NCI-H1092 treated with DMSO at 0.1 percent for 48 hours (cell line): ENCODE data around the gene SHC3.

Experiments
- DNase-seq: peaks from one replicate; lab custom pipeline; 2025; lab: John Stamatoyannopoulos, UW

The SHC3 gene

GRCh38 chr9:88983865-88984542, 194.6 kb downstream of the SHC3 start:
- no peak for DNase-seq

DNA sequence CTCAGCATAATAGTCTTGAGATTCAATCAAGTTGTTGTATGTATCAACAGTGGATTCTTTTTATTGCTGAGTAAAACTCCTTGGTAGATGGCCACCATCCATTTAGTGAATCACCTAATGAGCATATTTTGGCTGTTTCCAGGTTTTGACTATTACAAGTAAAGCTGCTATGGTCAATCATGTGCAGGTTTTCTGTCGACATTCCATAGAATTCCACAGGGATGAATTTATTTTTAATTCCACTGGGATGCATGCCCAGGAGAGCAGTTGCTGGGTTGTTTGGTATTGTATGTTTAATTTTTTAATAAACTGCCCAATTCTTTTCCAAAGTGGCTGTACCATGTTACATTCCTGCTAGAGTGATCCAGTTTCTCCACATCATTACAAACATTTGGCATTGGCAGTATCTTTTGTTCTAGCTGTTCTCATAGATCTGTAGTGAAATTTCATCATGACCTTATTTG, 197.8 kb downstream of the SHC3 start:
- no peak for DNase-seq

DNA sequence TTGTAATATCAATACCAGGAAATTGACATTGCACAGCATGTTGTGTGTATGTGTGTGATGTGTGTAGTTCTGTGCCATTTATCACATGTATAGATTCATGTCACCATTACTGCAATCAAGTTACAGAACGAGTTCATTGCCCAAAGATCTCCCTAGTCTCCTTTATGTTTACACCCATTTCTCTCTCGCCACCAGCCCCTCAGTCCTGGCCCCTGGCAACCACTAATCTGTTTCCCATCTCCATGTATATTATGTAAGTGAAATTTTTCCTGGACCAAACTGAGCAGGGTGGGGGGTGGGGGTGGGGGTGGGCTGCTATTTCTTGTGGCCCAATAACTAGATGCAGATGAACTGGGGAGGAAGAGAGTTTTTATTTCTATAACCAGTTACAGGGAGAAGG, 198.8 kb downstream of the SHC3 start:
- no peak for DNase-seq

DNA sequence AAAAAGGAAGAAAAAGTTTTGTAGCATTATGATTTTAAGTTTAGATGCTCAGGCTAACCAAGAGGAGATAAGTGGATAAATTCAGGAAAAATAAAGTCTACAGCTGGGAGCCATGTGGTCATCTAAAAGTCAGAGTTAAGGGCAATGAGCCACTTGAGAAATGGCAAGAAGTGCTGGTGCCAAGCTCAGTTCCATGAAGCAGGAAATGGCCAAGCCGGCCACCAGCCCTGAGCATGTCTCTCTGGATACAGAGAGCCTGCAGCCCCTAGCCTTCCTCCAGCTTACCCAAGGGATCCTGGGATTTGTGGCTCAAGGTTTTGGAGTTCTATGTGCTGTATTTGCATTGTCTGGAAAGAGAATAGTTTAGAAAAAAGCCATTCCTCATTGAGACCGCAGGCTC, 199.6 kb downstream of the SHC3 start:
- DNase-seq: no peak

DNA sequence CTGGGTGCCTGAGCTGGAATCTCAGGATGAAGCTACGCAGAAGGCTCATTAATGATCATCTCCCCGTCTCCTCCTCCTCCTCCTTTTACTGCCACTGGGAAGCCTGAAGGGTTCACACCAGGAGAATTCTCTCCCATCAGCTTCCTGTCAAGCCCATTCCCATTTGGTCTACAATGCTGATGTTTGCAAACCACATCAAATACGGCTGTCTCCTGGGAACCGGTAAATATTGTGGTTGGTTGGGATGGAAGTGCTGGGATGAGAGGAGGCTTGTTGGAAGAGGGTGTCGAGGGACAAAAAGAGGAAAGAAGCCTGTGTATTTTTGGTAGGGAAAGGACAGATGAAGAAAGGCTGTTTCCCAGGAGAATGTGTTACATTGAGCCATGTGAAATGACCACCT, 200.6 kb downstream of the SHC3 start:
- no peak for DNase-seq

DNA sequence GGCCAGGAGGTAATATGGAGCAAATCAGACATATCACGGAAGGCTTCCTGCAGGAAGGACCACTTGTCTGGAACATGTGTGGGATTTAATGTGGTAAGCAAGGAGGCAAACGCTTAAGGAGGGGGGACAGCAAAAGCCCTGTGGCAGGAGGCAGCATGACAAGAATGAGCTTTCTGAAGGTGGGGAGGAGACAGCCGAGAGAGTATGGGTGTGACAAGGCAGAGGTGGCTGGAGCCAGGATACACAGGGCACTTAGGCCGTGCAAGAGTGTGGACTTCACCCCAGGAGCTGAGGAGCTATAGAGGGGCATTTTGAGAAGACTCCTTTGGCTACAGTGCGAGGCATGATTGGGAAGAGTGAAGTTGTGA, 201.7 kb downstream of the SHC3 start:
- DNase-seq: no peak

DNA sequence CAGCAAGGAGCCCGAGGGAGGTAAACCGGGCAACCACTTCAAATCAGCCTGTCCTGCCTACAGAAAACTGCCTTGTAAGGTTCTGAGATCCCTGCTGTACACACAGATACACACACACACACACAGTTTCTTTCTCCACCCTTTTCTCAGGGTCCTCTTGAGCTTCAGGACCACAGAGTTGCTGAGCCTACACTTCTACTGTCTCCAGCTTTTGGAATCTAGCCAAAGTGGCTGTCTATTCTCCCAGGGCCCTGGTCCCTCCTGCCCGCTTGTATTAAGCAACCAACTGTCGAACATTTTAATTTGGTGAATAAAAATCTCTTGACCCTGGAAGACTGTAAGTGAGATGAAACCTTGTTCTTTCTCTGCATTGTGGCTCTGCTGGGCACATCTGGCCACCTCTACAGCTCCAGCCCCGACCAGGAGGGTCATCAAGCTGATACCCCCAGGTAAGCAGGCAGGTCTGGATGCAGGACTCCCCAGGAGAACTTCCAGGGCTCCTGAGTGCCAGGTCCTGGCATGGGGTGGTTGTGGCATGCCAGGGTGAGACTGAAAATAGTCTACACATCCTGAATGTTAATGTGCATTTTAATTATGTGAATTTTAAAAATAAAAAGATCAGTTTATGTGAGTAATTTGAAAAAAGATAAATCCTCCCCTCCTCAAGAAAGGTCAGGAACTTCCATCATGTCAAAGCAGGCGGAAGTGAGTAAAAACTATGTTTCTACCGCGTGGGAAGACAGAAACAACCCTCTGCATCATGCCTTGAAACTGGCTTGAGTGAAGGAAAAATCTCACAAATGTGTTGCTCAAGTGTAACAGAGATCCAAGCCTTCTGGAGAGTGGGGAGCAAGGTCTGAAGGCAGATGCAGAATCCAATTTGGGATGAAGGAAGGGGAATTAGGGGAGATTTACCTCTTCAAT, 202.4 kb downstream of the SHC3 start:
- DNase-seq: no peak

- no peak for DNase-seq
Observed at GRCh38 chr9:88974641-88975040, 204.0 kb downstream of the SHC3 start.

DNA sequence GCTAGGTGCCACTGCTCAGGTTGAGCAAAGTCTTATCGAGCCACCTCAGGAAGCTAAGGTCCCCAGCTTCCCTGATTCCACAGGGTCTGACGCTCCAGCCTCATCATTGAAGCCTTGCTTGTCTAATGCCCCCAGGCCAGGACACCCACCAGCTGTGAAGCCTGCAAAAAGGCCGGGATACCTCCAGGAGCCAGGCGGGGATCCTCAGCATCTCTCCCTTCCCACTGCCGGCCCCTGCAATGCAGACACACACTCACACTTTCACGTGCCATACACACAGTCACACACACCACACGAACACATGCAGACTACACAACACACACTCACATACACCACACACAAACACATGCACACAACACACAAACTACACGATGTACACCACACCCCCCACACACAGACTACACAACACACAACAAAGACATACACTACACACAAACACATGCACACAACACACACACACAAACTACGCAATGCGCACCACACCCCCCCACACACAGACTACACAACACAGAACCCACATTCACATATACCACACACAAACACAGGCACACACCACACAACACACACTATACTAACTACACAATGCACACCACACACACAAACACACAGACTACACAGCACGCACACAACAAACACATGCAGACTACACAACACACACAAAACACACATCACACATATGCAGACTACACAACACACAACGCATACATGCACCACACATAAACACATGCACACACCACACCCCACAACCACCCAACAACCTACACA, 205.2 kb downstream of the SHC3 start:
- DNase-seq: no peak

GRCh38 chr9:88972401-88972800, 206.2 kb downstream of the SHC3 start:
- DNase-seq: no peak

GRCh38 chr9:88971131-88971960, 207.3 kb downstream of the SHC3 start:
- no peak for DNase-seq

DNA sequence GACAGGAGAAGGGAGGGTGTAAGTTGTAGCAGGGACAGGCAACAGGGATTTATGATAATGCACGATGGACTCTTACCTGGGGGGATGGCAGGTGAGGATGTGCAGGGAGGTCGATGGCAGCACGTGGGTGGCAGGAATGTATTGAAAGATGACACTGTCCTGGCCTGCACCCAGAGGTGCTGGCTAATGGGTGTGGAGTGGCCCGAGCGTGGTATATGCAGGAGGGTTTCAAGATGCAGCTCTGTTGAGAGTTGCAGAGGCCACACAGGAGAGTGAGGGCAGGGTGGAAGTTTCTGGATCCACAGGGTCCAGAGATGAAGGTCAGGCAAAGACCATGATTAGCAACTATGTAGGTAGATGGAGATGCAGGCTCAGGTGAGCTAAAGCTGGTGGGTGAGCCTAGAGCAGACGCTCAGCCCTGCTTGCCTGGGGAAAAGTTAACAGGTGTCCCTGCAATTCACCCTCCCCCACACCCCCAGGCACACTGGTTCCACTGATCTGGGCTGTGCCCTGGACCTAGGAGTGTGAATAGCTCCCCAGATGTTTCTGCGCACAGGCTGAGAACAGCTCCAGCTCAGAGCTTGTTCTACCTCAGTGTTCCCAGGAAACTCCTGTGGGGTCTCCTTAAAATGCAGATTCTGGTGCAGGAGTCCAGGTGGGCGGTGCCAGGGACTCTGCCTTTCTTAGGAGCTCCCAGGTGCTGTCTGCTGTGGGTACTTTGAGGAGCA, 208.8 kb downstream of the SHC3 start:
- DNase-seq: no peak

DNA sequence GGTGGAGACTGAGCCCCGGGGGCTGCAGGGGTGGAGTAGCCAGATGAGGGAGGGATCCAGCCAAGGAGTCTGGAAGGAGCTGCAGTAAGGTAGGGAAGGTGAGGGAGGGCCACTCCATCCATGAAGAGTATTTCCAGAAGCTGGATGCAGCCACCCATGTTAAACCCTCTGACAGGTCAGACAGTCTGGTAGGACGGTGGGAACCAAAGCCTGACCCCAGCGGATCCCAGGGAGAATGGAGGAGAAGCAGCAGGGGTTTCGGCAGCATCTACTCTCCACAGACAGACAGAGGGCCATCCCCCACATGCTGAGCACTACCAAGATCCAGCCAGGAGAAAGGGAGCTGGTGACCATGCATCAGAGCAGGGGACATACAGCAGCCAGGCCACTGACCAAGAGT, 209.8 kb downstream of the SHC3 start:
- DNase-seq: no peak

DNA sequence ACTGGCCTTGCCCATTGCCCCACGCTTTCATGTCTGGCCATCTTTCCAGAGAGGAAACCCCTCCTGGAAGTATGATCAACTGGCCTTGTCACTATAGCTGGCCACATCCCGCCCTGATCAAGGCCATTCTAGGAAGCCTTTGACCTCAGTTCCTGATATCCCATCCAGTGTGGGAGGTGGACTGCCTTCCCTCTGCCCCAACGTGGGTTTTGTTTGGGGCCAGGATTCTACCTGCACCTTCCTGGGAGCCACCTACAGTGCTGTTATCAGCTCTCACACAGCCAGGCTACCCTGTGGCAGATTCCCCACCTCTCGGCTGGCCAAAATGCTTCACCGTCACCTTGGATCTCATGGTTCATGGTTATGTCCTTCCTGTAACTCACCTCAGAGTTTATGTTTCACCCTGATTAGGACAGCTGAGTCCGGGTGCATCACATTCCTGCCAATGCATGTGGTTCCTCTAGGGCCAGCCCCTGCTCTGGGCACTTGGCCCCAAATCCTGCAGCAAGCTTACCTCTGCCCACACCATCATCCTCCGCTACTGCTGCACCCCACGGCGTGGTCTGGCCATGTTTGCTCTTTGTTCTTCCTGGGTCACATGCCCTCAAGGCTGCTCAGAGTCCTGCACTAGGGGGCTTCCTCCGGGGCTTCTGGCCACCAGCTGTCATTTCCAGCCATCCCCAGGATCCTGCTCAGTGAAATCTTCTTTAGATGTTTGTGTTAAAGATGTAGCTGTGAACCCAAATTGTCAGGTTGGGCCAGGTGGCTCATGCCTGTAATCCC, 211.5 kb downstream of the SHC3 start:
- no peak for DNase-seq

- no peak for DNase-seq
Observed at GRCh38 chr9:88965473-88965872, 213.1 kb downstream of the SHC3 start.

- DNase-seq: no peak
Observed at GRCh38 chr9:88960632-88961031, 218.0 kb downstream of the SHC3 start.

DNA sequence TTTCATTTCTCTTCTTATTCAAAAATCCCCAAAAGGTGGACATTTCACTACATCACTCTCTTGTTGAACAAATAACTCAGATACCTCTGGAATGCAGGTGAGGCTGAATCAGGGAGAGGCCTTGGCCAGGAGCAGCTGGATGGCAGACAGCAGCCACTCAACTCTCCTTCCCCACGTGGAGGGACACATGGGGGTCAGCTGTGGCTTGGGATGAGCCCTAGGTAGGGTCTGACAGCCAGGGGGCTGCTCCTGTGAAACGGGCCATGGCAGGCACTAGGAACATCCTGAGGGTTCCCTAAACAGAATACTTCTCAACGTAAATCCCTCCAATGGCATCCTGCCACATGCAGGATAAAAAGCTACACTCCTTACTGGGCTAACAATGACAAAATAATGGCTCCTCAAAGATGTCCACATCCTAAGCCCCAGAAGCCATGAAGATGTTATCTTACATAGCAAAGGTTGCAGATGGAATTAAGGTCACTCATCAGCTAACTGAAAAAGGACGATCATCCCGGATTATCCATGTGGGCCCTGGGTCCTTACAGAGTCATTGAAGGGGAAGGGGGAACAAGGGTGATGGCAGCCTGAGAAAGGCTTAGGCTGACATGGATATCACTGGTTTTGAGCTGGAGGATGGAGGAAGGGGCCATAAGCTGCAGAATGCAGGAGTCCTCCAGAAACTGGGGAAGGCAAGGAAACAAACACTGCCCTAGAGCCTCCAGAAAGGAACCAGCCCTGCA, 218.7 kb downstream of the SHC3 start:
- no peak for DNase-seq

- DNase-seq: no peak
Observed at GRCh38 chr9:88957526-88957925, 221.1 kb downstream of the SHC3 start.
